Glutamatergic neuron (in vitro differentiated cells): Measurements from ENCODE around the gene GTSE1. TPM values are rescaled to one million over a fixed set of nuclear protein-coding genes. Genes with fewer than 3 reads are reported as not detected.

Experiments
- DNase-seq: peaks from one replicate; pipeline ENCODE4 v3.0.0; 2022
- H3K27ac Mint-ChIP-seq: one replicate; pipeline ENCODE4 v1.8.0; 2020; ENCODE audit warnings: mild to moderate bottlenecking, mixed read lengths, inconsistent platforms; ENCODE audit not compliant: unreplicated experiment
- H3K27me3 Mint-ChIP-seq: one replicate; pipeline ENCODE4 v1.8.0; 2020; ENCODE audit warnings: mild to moderate bottlenecking, moderate library complexity, mixed read lengths, inconsistent platforms; ENCODE audit not compliant: unreplicated experiment
- H3K36me3 Mint-ChIP-seq: one replicate; pipeline ENCODE4 v1.8.0; 2020; ENCODE audit warnings: mild to moderate bottlenecking, mixed read lengths, inconsistent platforms; ENCODE audit not compliant: unreplicated experiment
- H3K4me1 Mint-ChIP-seq: one replicate; pipeline ENCODE4 v1.8.0; 2020; ENCODE audit warnings: mild to moderate bottlenecking, low read depth, mixed read lengths, inconsistent platforms; ENCODE audit not compliant: unreplicated experiment
- H3K4me3 Mint-ChIP-seq: one replicate; pipeline ENCODE4 v1.8.0; 2020; ENCODE audit warnings: mild to moderate bottlenecking, mixed read lengths, inconsistent platforms; ENCODE audit not compliant: unreplicated experiment
- H3K9me3 Mint-ChIP-seq: one replicate; pipeline ENCODE4 v1.8.0; 2020; ENCODE audit warnings: mild to moderate bottlenecking, moderate library complexity, mixed read lengths, inconsistent platforms; ENCODE audit not compliant: unreplicated experiment
- total RNA-seq: library from RNA; stranded (reverse); fragmentation: NEBNext Ultra II Directional; extraction: Animal tissue kit (Norgen Biotek cat#: 25700); gene quantifications from one replicate; pipeline ENCODE4 v1.2.1, GENCODE V29; 2021; ENCODE audit not compliant: unreplicated experiment
- TF ChIP-seq, protein P1 (sequence below): fragments of 200-600 bp; sonication (generic); IDR thresholded peaks from one replicate; pipeline ENCODE4 v1.5.0; 2021; ENCODE audit not compliant: partially characterized antibody, unreplicated experiment

GTSE1 gene
- total RNA-seq, 1 donor from 2014 or later, result 7.5 TPM

DNA sequence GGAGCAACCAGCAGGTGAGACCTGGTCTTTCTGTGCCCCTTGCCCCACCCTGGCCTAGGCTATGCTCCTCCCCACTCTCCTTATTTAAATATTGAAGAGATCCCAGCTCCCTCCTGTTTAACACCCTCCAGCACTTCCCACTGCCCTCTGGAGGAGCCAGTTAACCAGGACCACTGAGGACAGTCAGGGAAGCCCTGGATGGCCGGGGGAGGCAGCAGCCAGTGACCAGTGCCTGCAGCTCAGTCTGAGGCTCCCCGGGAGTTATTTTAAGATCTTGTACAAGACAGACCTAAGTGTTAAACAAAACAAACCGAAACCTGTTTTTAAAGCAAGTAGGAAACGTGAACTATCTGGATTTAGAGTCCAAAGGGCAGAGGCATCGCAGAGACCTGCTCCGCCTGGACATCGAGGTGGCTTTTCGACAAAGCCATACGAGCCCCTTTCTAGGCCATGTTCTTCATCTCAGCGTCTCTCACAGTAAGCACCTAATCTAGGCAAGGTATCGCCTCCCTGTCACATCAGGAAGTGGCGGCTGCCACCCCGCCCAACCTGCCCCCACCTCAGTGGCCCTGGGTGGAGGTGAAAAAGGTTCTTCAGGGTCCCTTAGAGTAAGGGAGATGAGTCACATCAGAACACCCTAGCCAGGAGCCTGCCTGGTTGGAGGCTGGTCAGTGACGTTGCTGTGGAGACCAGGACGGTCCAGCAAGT is 74.1 kb downstream of the GTSE1 start:
- no peak overlapping the region for H3K27ac Mint-ChIP-seq
- peaks cover 11% of the 10 kb centered on the region for H3K27me3 Mint-ChIP-seq

GRCh38 chr22:46371623-46372226 is 75.1 kb downstream of the GTSE1 start:
- Mint-ChIP-seq H3K27me3 (peaks cover 11% of the 10 kb centered on the region), H3K4me1 (no peaks in the 10 kb centered on the region), H3K9me3 (peaks cover 3% of the 10 kb centered on the region), H3K36me3 (peaks cover 5% of the 10 kb centered on the region), H3K27ac (no peak overlapping the region), H3K4me3 (no peak overlapping the region)
- DNase-seq, result no peak
- TF ChIP-seq, protein P1, sequence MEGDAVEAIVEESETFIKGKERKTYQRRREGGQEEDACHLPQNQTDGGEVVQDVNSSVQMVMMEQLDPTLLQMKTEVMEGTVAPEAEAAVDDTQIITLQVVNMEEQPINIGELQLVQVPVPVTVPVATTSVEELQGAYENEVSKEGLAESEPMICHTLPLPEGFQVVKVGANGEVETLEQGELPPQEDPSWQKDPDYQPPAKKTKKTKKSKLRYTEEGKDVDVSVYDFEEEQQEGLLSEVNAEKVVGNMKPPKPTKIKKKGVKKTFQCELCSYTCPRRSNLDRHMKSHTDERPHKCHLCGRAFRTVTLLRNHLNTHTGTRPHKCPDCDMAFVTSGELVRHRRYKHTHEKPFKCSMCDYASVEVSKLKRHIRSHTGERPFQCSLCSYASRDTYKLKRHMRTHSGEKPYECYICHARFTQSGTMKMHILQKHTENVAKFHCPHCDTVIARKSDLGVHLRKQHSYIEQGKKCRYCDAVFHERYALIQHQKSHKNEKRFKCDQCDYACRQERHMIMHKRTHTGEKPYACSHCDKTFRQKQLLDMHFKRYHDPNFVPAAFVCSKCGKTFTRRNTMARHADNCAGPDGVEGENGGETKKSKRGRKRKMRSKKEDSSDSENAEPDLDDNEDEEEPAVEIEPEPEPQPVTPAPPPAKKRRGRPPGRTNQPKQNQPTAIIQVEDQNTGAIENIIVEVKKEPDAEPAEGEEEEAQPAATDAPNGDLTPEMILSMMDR, result no peak

More for the DNA sequence above, 74.1 kb downstream of the GTSE1 start:
- TF ChIP-seq, protein P1, result no peak
- Mint-ChIP-seq H3K9me3 (peaks cover 3% of the 10 kb centered on the region), H3K4me1 (no peaks in the 10 kb centered on the region), H3K4me3 (no peak overlapping the region), H3K36me3 (peaks cover 1% of the 10 kb centered on the region)
- DNase-seq, result no peak

DNA sequence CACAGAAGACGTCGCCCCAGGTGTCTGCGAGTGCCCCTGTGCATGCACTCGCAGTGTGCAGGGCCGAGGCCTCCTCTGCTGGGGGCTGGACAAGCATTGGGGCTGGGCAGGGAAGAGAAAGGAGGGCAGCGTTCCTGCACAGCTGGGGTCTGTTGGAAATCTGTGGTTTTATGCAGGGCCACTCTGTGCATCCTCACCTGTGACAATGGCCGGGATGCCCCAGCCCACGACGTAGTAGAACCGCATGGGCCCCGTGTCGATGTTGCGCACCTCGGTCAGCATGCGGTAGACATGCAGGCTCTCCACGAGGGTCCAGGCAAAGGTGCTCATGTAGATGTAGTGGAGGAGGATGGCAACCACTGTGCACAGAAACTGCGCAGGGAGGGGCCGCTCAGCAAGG is 76.0 kb downstream of the GTSE1 start:
- TF ChIP-seq, protein P1, result no peak
- Mint-ChIP-seq H3K27me3 (peaks cover 11% of the 10 kb centered on the region), H3K4me3 (no peak overlapping the region), H3K27ac (no peak overlapping the region), H3K4me1 (peaks cover 2% of the 10 kb centered on the region), H3K9me3 (peaks cover 3% of the 10 kb centered on the region), H3K36me3 (peaks cover 5% of the 10 kb centered on the region)
- DNase-seq, result no peak

GRCh38 chr22:46373159-46373558 is 76.5 kb downstream of the GTSE1 start:
- Mint-ChIP-seq H3K27ac (no peak overlapping the region), H3K27me3 (peaks cover 11% of the 10 kb centered on the region), H3K36me3 (peaks cover 5% of the 10 kb centered on the region), H3K4me1 (peaks cover 2% of the 10 kb centered on the region), H3K9me3 (peaks cover 3% of the 10 kb centered on the region), H3K4me3 (no peak overlapping the region)
- TF ChIP-seq, protein P1, result no peak
- no peak for DNase-seq
